Sigmoid colon (tissue), 4 donors: Measurements from ENCODE around the gene KCNH5.
"Not testable (repeated sequence)": the region's sequence is repeated elsewhere in the genome, so short reads cannot be mapped to it uniquely, and the experiment has no call there.

Experiments used
- CTCF ChIP-seq, 4 experiments: fragments of 450-650 bp in 3 of 4; fragments of 200-600 bp in 1 of 4; IDR thresholded peaks; one replicate each; pipeline ENCODE4 v1.5.1; 2016 to 2019; ENCODE audit warnings: antibody characterized with exemption in 4 of 4, mild to moderate bottlenecking in 3 of 4, moderate library complexity in 2 of 4
- POLR2A ChIP-seq, 2 donors: fragments of 450-650 bp; IDR thresholded peaks; one replicate each; pipeline ENCODE4 v1.6.1; 2016; ENCODE audit warnings: antibody characterized with exemption in 2 of 2, mild to moderate bottlenecking in 2 of 2, moderate library complexity in 2 of 2
- POLR2AphosphoS5 ChIP-seq, 4 donors: sonication (generic); formaldehyde crosslinking; IDR thresholded peaks; one replicate each; pipeline ENCODE4 v1.6.1; 2017; ENCODE audit warnings: antibody characterized with exemption in 4 of 4

GRCh38 chr14:62858011-62858410 is 187.2 kb downstream of the KCNH5 start:
- not testable (repeated sequence) for TF ChIP-seq CTCF, POLR2A, POLR2AphosphoS5 (IDR thresholded peaks at IDR 0.05)
